Body of pancreas (tissue), 4 donors: ENCODE measurements around the gene MRTFA.

ENCODE experiments used
- POLR2A ChIP-seq, 3 donors: fragments of 450-650 bp; IDR thresholded peaks; one replicate each; pipeline ENCODE4 v1.6.1; 2016; ENCODE audit warnings: antibody characterized with exemption in 3 of 3, mild to moderate bottlenecking in 2 of 3
- TF ChIP-seq, protein P1 (sequence below), 7 experiments: fragments of 450-650 bp in 4 of 7; fragments of 200-600 bp in 3 of 7; sonication (generic) in 3 of 7; IDR thresholded peaks; one replicate each; pipeline ENCODE4 v1.5.1; 2016 to 2019; ENCODE audit warnings: antibody characterized with exemption in 7 of 7

- TF ChIP-seq, protein P1, sequence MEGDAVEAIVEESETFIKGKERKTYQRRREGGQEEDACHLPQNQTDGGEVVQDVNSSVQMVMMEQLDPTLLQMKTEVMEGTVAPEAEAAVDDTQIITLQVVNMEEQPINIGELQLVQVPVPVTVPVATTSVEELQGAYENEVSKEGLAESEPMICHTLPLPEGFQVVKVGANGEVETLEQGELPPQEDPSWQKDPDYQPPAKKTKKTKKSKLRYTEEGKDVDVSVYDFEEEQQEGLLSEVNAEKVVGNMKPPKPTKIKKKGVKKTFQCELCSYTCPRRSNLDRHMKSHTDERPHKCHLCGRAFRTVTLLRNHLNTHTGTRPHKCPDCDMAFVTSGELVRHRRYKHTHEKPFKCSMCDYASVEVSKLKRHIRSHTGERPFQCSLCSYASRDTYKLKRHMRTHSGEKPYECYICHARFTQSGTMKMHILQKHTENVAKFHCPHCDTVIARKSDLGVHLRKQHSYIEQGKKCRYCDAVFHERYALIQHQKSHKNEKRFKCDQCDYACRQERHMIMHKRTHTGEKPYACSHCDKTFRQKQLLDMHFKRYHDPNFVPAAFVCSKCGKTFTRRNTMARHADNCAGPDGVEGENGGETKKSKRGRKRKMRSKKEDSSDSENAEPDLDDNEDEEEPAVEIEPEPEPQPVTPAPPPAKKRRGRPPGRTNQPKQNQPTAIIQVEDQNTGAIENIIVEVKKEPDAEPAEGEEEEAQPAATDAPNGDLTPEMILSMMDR (IDR thresholded peaks at IDR 0.05), result no peak
- TF ChIP-seq POLR2A (IDR thresholded peaks at IDR 0.05), result no peak
Measured at GRCh38 chr22:40423310-40423688, 213.2 kb downstream of the MRTFA start.
